CD14-positive monocyte (primary cell): ENCODE data around the gene TBXAS1. TPM values are rescaled to one million over a fixed set of nuclear protein-coding genes. Genes with fewer than 3 reads are reported as not detected.
A peak's percentile ranks its signal among the peaks of the same experiment; 100 is the strongest.

ENCODE experiments used
- DNase-seq, 3 donors: peaks; one replicate each; pipeline ENCODE4 v3.0.0-alpha.2; 2011 to 2022
- H2AFZ ChIP-seq: 2 replicates; pipeline ENCODE4 v1.6.0; 2012; ENCODE audit warnings: mild to moderate bottlenecking, low read depth, low read length, inconsistent platforms; ENCODE audit not compliant: insufficient read depth, poor library complexity, severe bottlenecking
- H3K27ac ChIP-seq, 2 donors: 1 replicate in 1 of 2; 2 replicates in 1 of 2; pipeline ENCODE4 v1.5.1; 2012 to 2013; ENCODE audit warnings: low read length in 2 of 2, control low read depth in 1 of 2, inconsistent platforms in 1 of 2, low read depth in 1 of 2, mild to moderate bottlenecking in 1 of 2
- H3K27me3 ChIP-seq, 2 donors: one replicate each; pipeline versions ENCODE4 v1.6.0 to v1.6.1; 2011 to 2013; ENCODE audit warnings: low read length in 2 of 2; ENCODE audit not compliant: control insufficient read depth in 2 of 2, insufficient read depth in 2 of 2
- H3K36me3 ChIP-seq, 2 donors: replicated peaks in 1 of 2; 1 replicate in 1 of 2; 2 replicates in 1 of 2; pipeline versions ENCODE4 v1.5.1 to v1.6.1; 2012 to 2013; ENCODE audit warnings: low read length in 2 of 2, control low read depth in 1 of 2, inconsistent platforms in 1 of 2, mild to moderate bottlenecking in 1 of 2; ENCODE audit not compliant: insufficient read depth in 2 of 2, control insufficient read depth in 1 of 2
- H3K4me1 ChIP-seq, 2 donors: 1 replicate in 1 of 2; 2 replicates in 1 of 2; pipeline versions ENCODE4 v1.5.1 to v1.6.1; 2012 to 2013; ENCODE audit warnings: low read length in 2 of 2, control low read depth in 1 of 2, inconsistent platforms in 1 of 2, mild to moderate bottlenecking in 1 of 2, moderate library complexity in 1 of 2; ENCODE audit not compliant: insufficient read depth in 2 of 2, control insufficient read depth in 1 of 2
- H3K4me2 ChIP-seq: replicated peaks from 2 replicates; pipeline ENCODE3; 2012; ENCODE audit warnings: low read length, moderate library complexity, mild to moderate bottlenecking; ENCODE audit not compliant: poor library complexity, severe bottlenecking; ENCODE audit errors: extremely low read depth
- H3K4me3 ChIP-seq, 3 experiments: fragments of 200-600 bp in 1 of 3; sonication (generic) in 1 of 3; replicated peaks in 1 of 3; 1 replicate in 2 of 3; 2 replicates in 1 of 3; pipeline ENCODE4 v1.5.1; 2011 to 2013; ENCODE audit warnings: low read length in 3 of 3, mild to moderate bottlenecking in 3 of 3, control low read depth in 2 of 3, low read depth in 2 of 3, inconsistent platforms in 1 of 3, moderate library complexity in 1 of 3
- H3K79me2 ChIP-seq: 2 replicates; pipeline ENCODE4 v1.6.0; 2012; ENCODE audit warnings: mild to moderate bottlenecking, control low read depth, inconsistent platforms, low read length, moderate library complexity; ENCODE audit not compliant: insufficient read depth
- H3K9ac ChIP-seq: 2 replicates; pipeline ENCODE4 v1.6.0; 2017; ENCODE audit warnings: low read length, mild to moderate bottlenecking; ENCODE audit not compliant: insufficient read depth, poor library complexity, severe bottlenecking
- H3K9me3 ChIP-seq, 2 donors: replicated peaks in 1 of 2; 1 replicate in 1 of 2; 2 replicates in 1 of 2; pipeline versions ENCODE4 v1.5.1 to v1.6.1; 2012 to 2013; ENCODE audit warnings: low read length in 2 of 2, control low read depth in 1 of 2; ENCODE audit not compliant: control insufficient read depth in 1 of 2, insufficient read depth in 1 of 2
- H4K20me1 ChIP-seq: 2 replicates; pipeline ENCODE4 v1.6.0; 2012; ENCODE audit warnings: mild to moderate bottlenecking, low read length, control low read depth, moderate library complexity; ENCODE audit not compliant: insufficient read depth
- H3K27ac Mint-ChIP-seq, 7 donors: one replicate each; pipeline ENCODE4 v1.8.0; 2020; ENCODE audit warnings: mild to moderate bottlenecking in 7 of 7, mixed read lengths in 7 of 7, moderate library complexity in 6 of 7, inconsistent platforms in 2 of 7
- H3K27me3 Mint-ChIP-seq, 3 donors: one replicate each; pipeline ENCODE4 v1.8.0; 2021 to 2022; ENCODE audit warnings: low read depth in 3 of 3, mild to moderate bottlenecking in 3 of 3, mixed read lengths in 3 of 3, moderate library complexity in 3 of 3, inconsistent platforms in 1 of 3
- H3K36me3 Mint-ChIP-seq, 2 donors: one replicate each; pipeline ENCODE4 v1.8.0; 2020; ENCODE audit warnings: mixed read lengths in 2 of 2, inconsistent platforms in 1 of 2, mild to moderate bottlenecking in 1 of 2
- H3K4me1 Mint-ChIP-seq: one replicate; pipeline ENCODE4 v1.8.0; 2020; ENCODE audit warnings: mild to moderate bottlenecking, mixed read lengths
- H3K4me3 Mint-ChIP-seq, 2 donors: one replicate each; pipeline ENCODE4 v1.8.0; 2020; ENCODE audit warnings: mild to moderate bottlenecking in 2 of 2, mixed read lengths in 2 of 2, moderate library complexity in 1 of 2
- H3K9me3 Mint-ChIP-seq, 7 donors: one replicate each; pipeline ENCODE4 v1.8.0; 2020 to 2022; ENCODE audit warnings: mixed read lengths in 7 of 7, mild to moderate bottlenecking in 6 of 7, moderate library complexity in 6 of 7, inconsistent platforms in 2 of 7
- CTCF ChIP-seq: fragments of 200-600 bp; IDR thresholded peaks from one replicate; pipeline ENCODE4 v1.8.0; 2022; ENCODE audit warnings: antibody characterized with exemption, mild to moderate bottlenecking
- WGBS: methylation state at CpG from one replicate; pipeline ENCODE4 v1.1.5; 2013; ENCODE audit warnings: missing lambda C conversion rate; ENCODE audit not compliant: insufficient coverage; 5-methylcytosine and 5-hydroxymethylcytosine counted together
- intact Hi-C, 2 donors: fragments of 100-400 bp; cut with micrococcal nuclease; formaldehyde crosslinking; loops; one replicate each; pipeline versions ENCODE4 v1.15.0 to v1.15.1; 2023
- polyA plus RNA-seq, 3 donors: library from polyadenylated mRNA; depleted of rRNA in 1 of 3; unstranded in 2 of 3; stranded (reverse) in 1 of 3; fragments of 300-500 nt in 2 of 3; fragments of >200 nt in 1 of 3; fragmentation: Illumina TruSeq in 2 of 3; gene quantifications; 1 replicate in 2 of 3; 2 replicates in 1 of 3; pipeline ENCODE4 v1.2.3, GENCODE V29; 2012 to 2021

The TBXAS1 gene
- polyA plus RNA-seq, 3 donors, result 289 to 335 (median 298) TPM

- intact Hi-C loops, result loop anchor here in 1 of 2 donors (10.0 kb wide), 2 partner anchors 135 to 235 kb away; partner anchors contain the start of gene HIPK2
- H3K27ac ChIP-seq, result no peak overlapping the region
- H3K9me3 ChIP-seq, result peaks cover 3 to 12% of the 10 kb centered on the region in 2 donors
- H4K20me1 ChIP-seq, result peaks cover 89% of the 10 kb centered on the region
- Mint-ChIP-seq H3K9me3 (peaks cover 3 to 11% (median 9%) of the 10 kb centered on the region in 7 donors), H3K4me1 (peaks cover 26% of the 10 kb centered on the region), H3K36me3 (peaks cover 66 to 88% of the 10 kb centered on the region in 2 donors), H3K27ac (peak overlapping the region in 2 of 7 donors; percentile 60 to 67), H3K4me3 (no peak overlapping the region), H3K27me3 (peaks cover 0 to 2% (median 0%) of the 10 kb centered on the region in 3 donors)
- no peak overlapping the region for H3K4me2 ChIP-seq
- peaks cover 58 to 75% of the 10 kb centered on the region in 2 donors for H3K36me3 ChIP-seq
- H3K4me3 ChIP-seq, result no peak overlapping the region
- TF ChIP-seq CTCF, result no peak
- 99% methylated on average over 5 of the region's 6 CpGs for WGBS
- no peak overlapping the region for H3K9ac ChIP-seq
- DNase-seq, result no peak
- peaks cover 44% of the 10 kb centered on the region for H3K79me2 ChIP-seq
- no peaks in the 10 kb centered on the region for H3K27me3 ChIP-seq
- H3K4me1 ChIP-seq, result peaks cover 2 to 5% of the 10 kb centered on the region in 2 donors
- H2AFZ ChIP-seq, result no peak overlapping the region
Measured at GRCh38 chr7:139909379-139910050, 80.5 kb downstream of the TBXAS1 start.

GRCh38 chr7:139913021-139913844, 84.2 kb downstream of the TBXAS1 start:
- no peaks in the 10 kb centered on the region for H3K9me3 ChIP-seq
- no peak for DNase-seq
- peaks cover 0 to 2% (median 0%) of the 10 kb centered on the region in 3 donors for H3K27me3 Mint-ChIP-seq
- H2AFZ ChIP-seq, result no peak overlapping the region
- peaks cover 35% of the 10 kb centered on the region for H3K4me1 Mint-ChIP-seq
- H3K79me2 ChIP-seq, result peaks cover 16% of the 10 kb centered on the region
- no peak overlapping the region for H3K4me3 Mint-ChIP-seq
- peaks cover 0 to 1% (median 0%) of the 10 kb centered on the region in 7 donors for H3K9me3 Mint-ChIP-seq
- TF ChIP-seq CTCF, result no peak
- peaks cover 83 to 96% of the 10 kb centered on the region in 2 donors for H3K36me3 Mint-ChIP-seq
- H3K9ac ChIP-seq, result no peak overlapping the region
- H3K4me1 ChIP-seq, result peaks cover 18 to 23% of the 10 kb centered on the region in 2 donors
- H3K27me3 ChIP-seq, result no peaks in the 10 kb centered on the region
- H4K20me1 ChIP-seq, result peaks cover 100% of the 10 kb centered on the region
- H3K27ac ChIP-seq, result no peak overlapping the region
- 96% methylated on average over 7 of the region's 11 CpGs for WGBS
- H3K4me2 ChIP-seq, result no peak overlapping the region
- peaks cover 88 to 96% of the 10 kb centered on the region in 2 donors for H3K36me3 ChIP-seq
- intact Hi-C loops, result loop anchor here in 1 of 2 donors (10.0 kb wide), 2 partner anchors 138 to 238 kb away; partner anchors contain the start of gene HIPK2
- H3K27ac Mint-ChIP-seq, result peak overlapping the region in 3 of 7 donors; percentile 19 to 80 (median 75)
- H3K4me3 ChIP-seq, result no peak overlapping the region
